GM18520 (cell line): ENCODE results near the gene DGKD.

Source experiments
- ATAC-seq: cut with Tn5 transposase; IDR thresholded peaks from one replicate; pipeline ENCODE4 v1.9.1; 2021; ENCODE audit not compliant: unreplicated experiment

DGKD gene

GRCh38 chr2:233490831-233491230 lies 136.5 kb downstream of the DGKD start:
- ATAC-seq = no peak

- no peak for ATAC-seq
These were observed 137.0 kb downstream of the DGKD start for GRCh38 chr2:233491326-233491725.

- ATAC-seq = no peak
These were observed 137.8 kb downstream of the DGKD start for GRCh38 chr2:233492078-233492477.

- no peak for ATAC-seq
These were observed 138.5 kb downstream of the DGKD start for GRCh38 chr2:233492751-233493150.

GRCh38 chr2:233495503-233496496 lies 141.5 kb downstream of the DGKD start:
- no peak for ATAC-seq

GRCh38 chr2:233497692-233498091 lies 143.4 kb downstream of the DGKD start:
- no peak for ATAC-seq

GRCh38 chr2:233498126-233498525 lies 143.8 kb downstream of the DGKD start:
- ATAC-seq = no peak

GRCh38 chr2:233499928-233500327 lies 145.6 kb downstream of the DGKD start:
- ATAC-seq = no peak

GRCh38 chr2:233501198-233502076 lies 147.1 kb downstream of the DGKD start:
- no peak for ATAC-seq

GRCh38 chr2:233503481-233503880 lies 149.2 kb downstream of the DGKD start:
- no peak for ATAC-seq

GRCh38 chr2:233503947-233504637 lies 149.8 kb downstream of the DGKD start:
- ATAC-seq = no peak

- ATAC-seq = no peak
These were observed 159.8 kb downstream of the DGKD start for GRCh38 chr2:233513953-233514655.

- ATAC-seq = peak; percentile 80
These were observed 165.7 kb downstream of the DGKD start for GRCh38 chr2:233519787-233520611.
